ENCODE measurements around the gene ZYG11B. TPM values are rescaled to one million over a fixed set of nuclear protein-coding genes. Genes with fewer than 3 reads are reported as not detected.
A peak's percentile ranks its signal among the peaks of the same experiment; 100 is the strongest.

ZYG11B gene
- total and polyA plus RNA-seq, 2 of the 13 experiments (the other 11 are each of a cell fraction or from before 2014, with no cell fraction given), result 6.9 to 17.9 TPM

DNA sequence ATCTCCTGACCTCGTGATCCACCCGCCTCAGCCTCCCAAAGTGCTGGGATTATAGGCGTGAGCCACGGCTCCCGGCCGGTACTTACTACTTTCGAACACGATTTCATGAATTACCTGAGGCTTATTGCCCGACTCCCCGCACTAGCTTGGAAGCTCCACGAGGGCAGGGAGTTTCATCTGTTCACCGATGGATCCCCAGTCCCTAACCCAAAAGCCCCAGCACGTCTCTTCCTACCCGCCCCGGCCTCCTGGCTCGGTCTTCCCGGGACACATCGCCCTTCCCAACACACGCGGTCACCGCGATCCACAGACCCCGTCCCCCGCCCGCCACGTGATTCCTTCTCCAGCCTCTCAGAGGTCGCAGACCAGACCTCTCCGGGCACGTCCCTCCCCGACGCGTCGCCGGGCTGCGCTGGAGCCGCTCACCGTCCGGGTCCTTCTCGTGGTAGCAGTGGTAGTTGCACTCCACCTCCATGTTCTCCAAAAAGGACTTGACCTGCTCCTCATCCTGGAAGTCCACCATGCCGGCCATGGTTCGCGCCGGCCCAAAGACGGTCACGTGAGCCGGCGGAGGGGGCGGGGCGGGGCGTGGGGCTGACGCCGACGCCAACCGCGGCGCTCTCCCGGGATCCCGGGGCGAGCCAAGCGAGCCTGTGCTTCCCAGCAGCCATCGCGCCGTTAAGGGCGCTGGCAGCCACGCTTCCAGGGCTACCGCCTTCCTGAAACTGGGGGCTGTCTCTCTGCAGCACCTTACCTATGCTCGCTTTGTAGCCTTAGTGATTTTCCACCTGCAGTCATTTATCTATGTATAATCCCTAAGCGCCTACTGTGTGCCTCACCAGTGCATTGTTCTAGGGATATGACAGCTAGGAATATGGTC is 28.2 kb upstream of the ZYG11B start, which contains the start of gene COA7 (continued):
- TF ChIP-seq, protein P1, sequence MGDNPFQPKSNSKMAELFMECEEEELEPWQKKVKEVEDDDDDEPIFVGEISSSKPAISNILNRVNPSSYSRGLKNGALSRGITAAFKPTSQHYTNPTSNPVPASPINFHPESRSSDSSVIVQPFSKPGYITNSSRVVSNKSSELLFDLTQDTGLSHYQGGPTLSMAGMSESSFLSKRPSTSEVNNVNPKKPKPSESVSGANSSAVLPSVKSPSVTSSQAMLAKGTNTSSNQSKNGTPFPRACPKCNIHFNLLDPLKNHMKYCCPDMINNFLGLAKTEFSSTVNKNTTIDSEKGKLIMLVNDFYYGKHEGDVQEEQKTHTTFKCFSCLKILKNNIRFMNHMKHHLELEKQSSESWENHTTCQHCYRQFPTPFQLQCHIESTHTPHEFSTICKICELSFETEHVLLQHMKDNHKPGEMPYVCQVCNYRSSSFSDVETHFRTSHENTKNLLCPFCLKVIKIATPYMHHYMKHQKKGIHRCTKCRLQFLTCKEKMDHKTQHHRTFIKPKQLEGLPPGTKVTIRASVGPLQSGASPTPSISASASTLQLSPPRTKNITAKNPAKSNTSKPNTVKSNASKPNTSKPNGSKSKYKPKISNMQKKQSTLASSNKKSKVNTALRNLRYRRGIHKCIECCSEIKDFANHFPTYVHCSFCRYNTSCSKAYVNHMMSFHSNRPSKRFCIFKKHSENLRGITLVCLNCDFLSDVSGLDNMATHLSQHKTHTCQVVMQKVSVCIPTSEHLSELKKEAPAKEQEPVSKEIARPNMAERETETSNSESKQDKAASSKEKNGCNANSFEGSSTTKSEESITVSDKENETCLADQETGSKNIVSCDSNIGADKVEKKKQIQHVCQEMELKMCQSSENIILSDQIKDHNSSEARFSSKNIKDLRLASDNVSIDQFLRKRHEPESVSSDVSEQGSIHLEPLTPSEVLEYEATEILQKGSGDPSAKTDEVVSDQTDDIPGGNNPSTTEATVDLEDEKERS (CRISPR knock-in tag; IDR thresholded peaks at IDR 0.05), result peak; percentile 70; the same call in 1 of the 2 replicates
- TF ChIP-seq ZFP37 (CRISPR knock-in tag; IDR thresholded peaks at IDR 0.05; ENCODE audit: borderline replicate concordance) (peak; percentile 86), GPN1 (CRISPR knock-in tag; IDR thresholded peaks at IDR 0.05; ENCODE audit: borderline replicate concordance) (0 out of 2 replicates have a peak, but pooled peaks have one; percentile 23), NR3C1 (CRISPR knock-in tag; IDR thresholded peaks at IDR 0.05) (no peak), ZKSCAN1 (IDR thresholded peaks at IDR 0.05; ENCODE audit: low read length) (peak; percentile 88), ZNF781 (CRISPR knock-in tag; IDR thresholded peaks at IDR 0.05; ENCODE audit: borderline replicate concordance, not compliant biosample characterization) (peak; percentile 96), ADNP (CRISPR knock-in tag; IDR thresholded peaks at IDR 0.05) (no peak), ZNF235 (CRISPR knock-in tag; IDR thresholded peaks at IDR 0.05; ENCODE audit: borderline replicate concordance) (no peak; the same call in 1 of the 2 replicates), ZNF337 (CRISPR knock-in tag; IDR thresholded peaks at IDR 0.05; ENCODE audit: borderline replicate concordance, low read depth) (no peak), NCOA5 (CRISPR knock-in tag; IDR thresholded peaks at IDR 0.05) (peak; percentile 61; the same call in 1 of the 2 replicates), ZFAT (CRISPR knock-in tag; conservative IDR thresholded peaks at IDR 0.05) (0 out of 2 replicates have a peak, but pooled peaks have one; percentile 81), SP4 (CRISPR knock-in tag; IDR thresholded peaks at IDR 0.05) (peak; percentile 67), HMG20B (CRISPR knock-in tag; conservative IDR thresholded peaks at IDR 0.05) (no peak), ZNF501 (CRISPR knock-in tag; IDR thresholded peaks at IDR 0.05) (peak; percentile 55; the same call in 1 of the 2 replicates), ZNF549 (CRISPR knock-in tag; IDR thresholded peaks at IDR 0.05) (no peak)
- TF ChIP-seq, protein P2, sequence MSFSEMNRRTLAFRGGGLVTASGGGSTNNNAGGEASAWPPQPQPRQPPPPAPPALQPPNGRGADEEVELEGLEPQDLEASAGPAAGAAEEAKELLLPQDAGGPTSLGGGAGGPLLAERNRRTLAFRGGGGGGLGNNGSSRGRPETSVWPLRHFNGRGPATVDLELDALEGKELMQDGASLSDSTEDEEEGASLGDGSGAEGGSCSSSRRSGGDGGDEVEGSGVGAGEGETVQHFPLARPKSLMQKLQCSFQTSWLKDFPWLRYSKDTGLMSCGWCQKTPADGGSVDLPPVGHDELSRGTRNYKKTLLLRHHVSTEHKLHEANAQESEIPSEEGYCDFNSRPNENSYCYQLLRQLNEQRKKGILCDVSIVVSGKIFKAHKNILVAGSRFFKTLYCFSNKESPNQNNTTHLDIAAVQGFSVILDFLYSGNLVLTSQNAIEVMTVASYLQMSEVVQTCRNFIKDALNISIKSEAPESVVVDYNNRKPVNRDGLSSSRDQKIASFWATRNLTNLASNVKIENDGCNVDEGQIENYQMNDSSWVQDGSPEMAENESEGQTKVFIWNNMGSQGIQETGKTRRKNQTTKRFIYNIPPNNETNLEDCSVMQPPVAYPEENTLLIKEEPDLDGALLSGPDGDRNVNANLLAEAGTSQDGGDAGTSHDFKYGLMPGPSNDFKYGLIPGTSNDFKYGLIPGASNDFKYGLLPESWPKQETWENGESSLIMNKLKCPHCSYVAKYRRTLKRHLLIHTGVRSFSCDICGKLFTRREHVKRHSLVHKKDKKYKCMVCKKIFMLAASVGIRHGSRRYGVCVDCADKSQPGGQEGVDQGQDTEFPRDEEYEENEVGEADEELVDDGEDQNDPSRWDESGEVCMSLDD (CRISPR knock-in tag; IDR thresholded peaks at IDR 0.05; ENCODE audit: borderline replicate concordance), result peak; percentile 70; the same call in 1 of the 2 replicates
- TF ChIP-seq, protein P3, sequence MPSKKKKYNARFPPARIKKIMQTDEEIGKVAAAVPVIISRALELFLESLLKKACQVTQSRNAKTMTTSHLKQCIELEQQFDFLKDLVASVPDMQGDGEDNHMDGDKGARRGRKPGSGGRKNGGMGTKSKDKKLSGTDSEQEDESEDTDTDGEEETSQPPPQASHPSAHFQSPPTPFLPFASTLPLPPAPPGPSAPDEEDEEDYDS (CRISPR knock-in tag; IDR thresholded peaks at IDR 0.05), result peak; percentile 43; the same call in 1 of the 2 replicates
- TF ChIP-seq, protein P4, sequence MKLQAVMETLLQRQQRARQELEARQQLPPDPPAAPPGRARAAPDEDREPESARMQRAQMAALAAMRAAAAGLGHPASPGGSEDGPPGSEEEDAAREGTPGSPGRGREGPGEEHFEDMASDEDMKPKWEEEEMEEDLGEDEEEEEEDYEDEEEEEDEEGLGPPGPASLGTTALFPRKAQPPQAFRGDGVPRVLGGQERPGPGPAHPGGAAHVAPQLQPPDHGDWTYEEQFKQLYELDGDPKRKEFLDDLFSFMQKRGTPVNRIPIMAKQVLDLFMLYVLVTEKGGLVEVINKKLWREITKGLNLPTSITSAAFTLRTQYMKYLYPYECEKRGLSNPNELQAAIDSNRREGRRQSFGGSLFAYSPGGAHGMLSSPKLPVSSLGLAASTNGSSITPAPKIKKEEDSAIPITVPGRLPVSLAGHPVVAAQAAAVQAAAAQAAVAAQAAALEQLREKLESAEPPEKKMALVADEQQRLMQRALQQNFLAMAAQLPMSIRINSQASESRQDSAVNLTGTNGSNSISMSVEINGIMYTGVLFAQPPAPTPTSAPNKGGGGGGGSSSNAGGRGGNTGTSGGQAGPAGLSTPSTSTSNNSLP (IDR thresholded peaks at IDR 0.05; ENCODE audit: low read depth, low read length), result no peak
- TF ChIP-seq, protein P5, sequence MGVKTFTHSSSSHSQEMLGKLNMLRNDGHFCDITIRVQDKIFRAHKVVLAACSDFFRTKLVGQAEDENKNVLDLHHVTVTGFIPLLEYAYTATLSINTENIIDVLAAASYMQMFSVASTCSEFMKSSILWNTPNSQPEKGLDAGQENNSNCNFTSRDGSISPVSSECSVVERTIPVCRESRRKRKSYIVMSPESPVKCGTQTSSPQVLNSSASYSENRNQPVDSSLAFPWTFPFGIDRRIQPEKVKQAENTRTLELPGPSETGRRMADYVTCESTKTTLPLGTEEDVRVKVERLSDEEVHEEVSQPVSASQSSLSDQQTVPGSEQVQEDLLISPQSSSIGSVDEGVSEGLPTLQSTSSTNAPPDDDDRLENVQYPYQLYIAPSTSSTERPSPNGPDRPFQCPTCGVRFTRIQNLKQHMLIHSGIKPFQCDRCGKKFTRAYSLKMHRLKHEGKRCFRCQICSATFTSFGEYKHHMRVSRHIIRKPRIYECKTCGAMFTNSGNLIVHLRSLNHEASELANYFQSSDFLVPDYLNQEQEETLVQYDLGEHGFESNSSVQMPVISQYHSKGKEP (CRISPR knock-in tag; IDR thresholded peaks at IDR 0.05), result no peak

All from HepG2 (cell line).